Stimulated activated naive CD8-positive, alpha-beta T cell treated with anti-CD3 and anti-CD28 coated beads, Interleukin-15, Interleukin-2, amounts not matched to agents 100 ng/mL and 50 ng/mL, for 24 hours (primary cell): ENCODE data around the gene CAVIN4.

Source experiments
- H3K27ac Mint-ChIP-seq: one replicate; pipeline ENCODE4 v1.8.0; 2021; ENCODE audit warnings: mild to moderate bottlenecking, mixed read lengths
- H3K27me3 Mint-ChIP-seq: one replicate; pipeline ENCODE4 v1.8.0; 2021; ENCODE audit warnings: mixed read lengths
- H3K36me3 Mint-ChIP-seq: one replicate; pipeline ENCODE4 v1.8.0; 2021; ENCODE audit warnings: low read depth, mixed read lengths
- H3K4me1 Mint-ChIP-seq: one replicate; pipeline ENCODE4 v1.8.0; 2021; ENCODE audit warnings: low read depth, mixed read lengths
- H3K4me3 Mint-ChIP-seq: one replicate; pipeline ENCODE4 v1.8.0; 2021; ENCODE audit warnings: mild to moderate bottlenecking, mixed read lengths
- H3K9me3 Mint-ChIP-seq: one replicate; pipeline ENCODE4 v1.8.0; 2021; ENCODE audit warnings: mixed read lengths

The CAVIN4 gene

GRCh38 chr9:100601216-100601615 lies 23.3 kb downstream of the CAVIN4 start:
- Mint-ChIP-seq H3K4me3 (no peak overlapping the region), H3K27ac (no peak overlapping the region)

GRCh38 chr9:100602342-100602801 lies 24.5 kb downstream of the CAVIN4 start:
- peaks cover 23% of the 10 kb centered on the region for H3K4me1 Mint-ChIP-seq
- no peaks in the 10 kb centered on the region for H3K9me3 Mint-ChIP-seq
- no peaks in the 10 kb centered on the region for H3K36me3 Mint-ChIP-seq
- H3K4me3 Mint-ChIP-seq: no peak overlapping the region
- no peaks in the 10 kb centered on the region for H3K27me3 Mint-ChIP-seq
- H3K27ac Mint-ChIP-seq: no peak overlapping the region

More at GRCh38 chr9:100601216-100601615, 23.3 kb downstream of the CAVIN4 start:
- Mint-ChIP-seq H3K9me3 (no peaks in the 10 kb centered on the region), H3K36me3 (no peaks in the 10 kb centered on the region), H3K4me1 (peaks cover 23% of the 10 kb centered on the region), H3K27me3 (peaks cover 3% of the 10 kb centered on the region)

- no peaks in the 10 kb centered on the region for H3K36me3 Mint-ChIP-seq
- H3K9me3 Mint-ChIP-seq: no peaks in the 10 kb centered on the region
- H3K4me1 Mint-ChIP-seq: no peaks in the 10 kb centered on the region
- no peak overlapping the region for H3K27ac Mint-ChIP-seq
- no peak overlapping the region for H3K4me3 Mint-ChIP-seq
- H3K27me3 Mint-ChIP-seq: no peaks in the 10 kb centered on the region
These were observed 27.5 kb downstream of the CAVIN4 start for GRCh38 chr9:100605405-100605804.

GRCh38 chr9:100619194-100619593 lies 41.3 kb downstream of the CAVIN4 start:
- H3K27ac Mint-ChIP-seq: no peak overlapping the region
- peaks cover 9% of the 10 kb centered on the region for H3K9me3 Mint-ChIP-seq
- H3K27me3 Mint-ChIP-seq: peaks cover 15% of the 10 kb centered on the region
- no peaks in the 10 kb centered on the region for H3K36me3 Mint-ChIP-seq
- no peaks in the 10 kb centered on the region for H3K4me1 Mint-ChIP-seq
- H3K4me3 Mint-ChIP-seq: no peak overlapping the region

GRCh38 chr9:100619665-100620064 lies 41.8 kb downstream of the CAVIN4 start:
- Mint-ChIP-seq H3K4me1 (no peaks in the 10 kb centered on the region), H3K36me3 (no peaks in the 10 kb centered on the region), H3K4me3 (no peak overlapping the region), H3K9me3 (peaks cover 9% of the 10 kb centered on the region), H3K27ac (no peak overlapping the region), H3K27me3 (peaks cover 15% of the 10 kb centered on the region)

- Mint-ChIP-seq H3K4me1 (no peaks in the 10 kb centered on the region), H3K36me3 (peaks cover 5% of the 10 kb centered on the region), H3K9me3 (peaks cover 5% of the 10 kb centered on the region), H3K4me3 (no peak overlapping the region), H3K27me3 (peaks cover 5% of the 10 kb centered on the region), H3K27ac (no peak overlapping the region)
These were observed 46.1 kb downstream of the CAVIN4 start for GRCh38 chr9:100623969-100624368.

GRCh38 chr9:100626949-100627348 lies 49.1 kb downstream of the CAVIN4 start:
- H3K27me3 Mint-ChIP-seq: peaks cover 9% of the 10 kb centered on the region
- H3K27ac Mint-ChIP-seq: no peak overlapping the region
- no peaks in the 10 kb centered on the region for H3K4me1 Mint-ChIP-seq
- H3K4me3 Mint-ChIP-seq: no peak overlapping the region
- H3K9me3 Mint-ChIP-seq: peaks cover 5% of the 10 kb centered on the region
- H3K36me3 Mint-ChIP-seq: peaks cover 5% of the 10 kb centered on the region

- peaks cover 33% of the 10 kb centered on the region for H3K27me3 Mint-ChIP-seq
- H3K36me3 Mint-ChIP-seq: no peaks in the 10 kb centered on the region
- H3K4me1 Mint-ChIP-seq: no peaks in the 10 kb centered on the region
- peaks cover 7% of the 10 kb centered on the region for H3K9me3 Mint-ChIP-seq
- no peak overlapping the region for H3K27ac Mint-ChIP-seq
- no peak overlapping the region for H3K4me3 Mint-ChIP-seq
These were observed 59.9 kb downstream of the CAVIN4 start for GRCh38 chr9:100637787-100638186.
